NCI-H82 treated with DMSO at 0.1 percent for 48 hours (cell line): ENCODE data around the gene SLC29A3.

Experiments used
- DNase-seq: peaks from one replicate; lab custom pipeline; 2025; ENCODE audit not compliant: unreplicated experiment; lab: John Stamatoyannopoulos, UW

Gene SLC29A3

GRCh38 chr10:71299071-71299785 lies 19.8 kb upstream of the SLC29A3 start:
- no peak for DNase-seq

- no peak for DNase-seq
Measured at GRCh38 chr10:71300555-71301370, 18.3 kb upstream of the SLC29A3 start.

- no peak for DNase-seq
Measured at GRCh38 chr10:71301371-71301916, 17.6 kb upstream of the SLC29A3 start.

- DNase-seq, result no peak
Measured at GRCh38 chr10:71302451-71302850, 16.6 kb upstream of the SLC29A3 start.

GRCh38 chr10:71302874-71303568 lies 16.0 kb upstream of the SLC29A3 start:
- DNase-seq, result peak; percentile 25

GRCh38 chr10:71303569-71303907 lies 15.5 kb upstream of the SLC29A3 start:
- DNase-seq, result no peak

GRCh38 chr10:71304914-71305313 lies 14.1 kb upstream of the SLC29A3 start:
- DNase-seq, result no peak

- DNase-seq, result no peak
Measured at GRCh38 chr10:71306979-71307378, 12.1 kb upstream of the SLC29A3 start.

GRCh38 chr10:71307469-71308085 lies 11.5 kb upstream of the SLC29A3 start:
- no peak for DNase-seq

GRCh38 chr10:71308244-71308643 lies 10.8 kb upstream of the SLC29A3 start:
- DNase-seq, result no peak

- no peak for DNase-seq
Measured at GRCh38 chr10:71308985-71309384, 10.1 kb upstream of the SLC29A3 start.

- no peak for DNase-seq
Measured at GRCh38 chr10:71309919-71310318, 9.1 kb upstream of the SLC29A3 start.

- no peak for DNase-seq
Measured at GRCh38 chr10:71312220-71312619, 6.8 kb upstream of the SLC29A3 start.

- DNase-seq, result peak; percentile 7
Measured at GRCh38 chr10:71312811-71313789, 6.0 kb upstream of the SLC29A3 start.

- DNase-seq, result peak; percentile 6
Measured at GRCh38 chr10:71314028-71314693, 4.9 kb upstream of the SLC29A3 start.

GRCh38 chr10:71314694-71315225 lies 4.3 kb upstream of the SLC29A3 start:
- DNase-seq, result no peak

GRCh38 chr10:71316056-71316785 lies 2.8 kb upstream of the SLC29A3 start:
- DNase-seq, result no peak

GRCh38 chr10:71316786-71317160 lies 2.3 kb upstream of the SLC29A3 start:
- DNase-seq, result no peak

- no peak for DNase-seq
Measured at GRCh38 chr10:71317739-71318138, 1.3 kb upstream of the SLC29A3 start.
